D721Med (cell line): ENCODE measurements around the gene SEZ6L.
A peak's percentile ranks its signal among the peaks of the same experiment; 100 is the strongest.

Source experiments
- DNase-seq: peaks from one replicate; pipeline ENCODE4 v3.0.0; 2011; ENCODE audit warnings: low spot score; ENCODE audit not compliant: insufficient read length
- FAIRE-seq: peaks from 2 replicates; lab custom pipeline; 2011; peaks lifted over from hg19 to GRCh38; lab: Jason Lieb, UNC
- CTCF ChIP-seq: IDR thresholded peaks from 2 replicates; pipeline ENCODE4 v1.5.1; 2012; ENCODE audit warnings: mild to moderate bottlenecking, control low read depth; ENCODE audit not compliant: insufficient read depth; ENCODE audit errors: missing control alignments

SEZ6L gene

GRCh38 chr22:26326803-26327202 lies 157.5 kb downstream of the SEZ6L start:
- no peak for FAIRE-seq
- no peak for TF ChIP-seq CTCF
- DNase-seq = no peak

- DNase-seq (no peak), FAIRE-seq (no peak)
- no peak for TF ChIP-seq CTCF
Observed at GRCh38 chr22:26327306-26327705, 158.0 kb downstream of the SEZ6L start.

- no peak for DNase-seq
- no peak for TF ChIP-seq CTCF
- FAIRE-seq = no peak
Observed at GRCh38 chr22:26328221-26328620, 159.0 kb downstream of the SEZ6L start.

GRCh38 chr22:26330971-26331625 lies 161.8 kb downstream of the SEZ6L start:
- peak; percentile 63 for FAIRE-seq
- DNase-seq = peak; percentile 42
- TF ChIP-seq CTCF = peak; percentile 94

- no peak for FAIRE-seq
- no peak for TF ChIP-seq CTCF
- DNase-seq = no peak
Observed at GRCh38 chr22:26333088-26333800, 164.0 kb downstream of the SEZ6L start.

- no peak for DNase-seq
- TF ChIP-seq CTCF = no peak
- FAIRE-seq = no peak
Observed at GRCh38 chr22:26334232-26334631, 165.0 kb downstream of the SEZ6L start.

GRCh38 chr22:26336773-26337172 lies 167.5 kb downstream of the SEZ6L start:
- DNase-seq (no peak), FAIRE-seq (no peak)
- no peak for TF ChIP-seq CTCF
